IMR-90 (cell line): ENCODE data around the gene VSIR.

Source experiments
- BHLHE40 ChIP-seq: fragments of 150-350 bp; IDR thresholded peaks from 2 replicates; pipeline ENCODE4 v1.6.1; 2016; ENCODE audit warnings: mild to moderate bottlenecking, low read depth, low read length
- CEBPB ChIP-seq: IDR thresholded peaks from 2 replicates; pipeline ENCODE4 v1.6.1; 2012; ENCODE audit warnings: low read depth, low read length, improper control_type of control experiment
- CTCF ChIP-seq: conservative IDR thresholded peaks from 2 replicates; pipeline ENCODE4 v1.5.1; 2012; ENCODE audit warnings: mild to moderate bottlenecking, low read depth, low read length, improper control_type of control experiment
- FOS ChIP-seq: fragments of 150-350 bp; IDR thresholded peaks from 2 replicates; pipeline ENCODE4 v1.6.1; 2016; ENCODE audit warnings: low read depth, low read length
- MAFK ChIP-seq: IDR thresholded peaks from 2 replicates; pipeline ENCODE4 v1.6.1; 2012; ENCODE audit warnings: low read depth, low read length, improper control_type of control experiment
- POLR2A ChIP-seq: IDR thresholded peaks from 2 replicates; pipeline ENCODE4 v1.6.1; 2012; ENCODE audit warnings: mild to moderate bottlenecking, low read depth, low read length
- RAD21 ChIP-seq: IDR thresholded peaks from 2 replicates; pipeline ENCODE4 v1.6.1; 2012; ENCODE audit warnings: low read length, improper control_type of control experiment
- RFX5 ChIP-seq: IDR thresholded peaks from 2 replicates; pipeline ENCODE4 v1.8.0; 2012; ENCODE audit warnings: low read depth, mild to moderate bottlenecking, low read length, moderate library complexity
- SMC3 ChIP-seq: fragments of 150-350 bp; IDR thresholded peaks from 2 replicates; pipeline ENCODE4 v1.6.1; 2016; ENCODE audit warnings: low read depth, mild to moderate bottlenecking, antibody characterized with exemption, low read length, moderate library complexity

- TF ChIP-seq CTCF (no peak), RFX5 (no peak), FOS (no peak), POLR2A (no peak), CEBPB (no peak), RAD21 (no peak), BHLHE40 (no peak), MAFK (no peak), SMC3 (no peak)
Observed at GRCh38 chr10:71782917-71783490, 9.7 kb upstream of the VSIR start.
